GM10266 (cell line): ENCODE results near the gene FGFR2.

Experiments used
- DNase-seq: peaks from one replicate; pipeline ENCODE4 v3.0.0; 2012; ENCODE audit errors: extremely low spot score
- TF ChIP-seq, protein P1 (sequence below): IDR thresholded peaks from 2 replicates; pipeline ENCODE4 v1.5.1; 2012; ENCODE audit warnings: mild to moderate bottlenecking, low read depth; ENCODE audit not compliant: control insufficient read depth, insufficient read depth; ENCODE audit errors: missing control alignments

FGFR2 gene

DNA sequence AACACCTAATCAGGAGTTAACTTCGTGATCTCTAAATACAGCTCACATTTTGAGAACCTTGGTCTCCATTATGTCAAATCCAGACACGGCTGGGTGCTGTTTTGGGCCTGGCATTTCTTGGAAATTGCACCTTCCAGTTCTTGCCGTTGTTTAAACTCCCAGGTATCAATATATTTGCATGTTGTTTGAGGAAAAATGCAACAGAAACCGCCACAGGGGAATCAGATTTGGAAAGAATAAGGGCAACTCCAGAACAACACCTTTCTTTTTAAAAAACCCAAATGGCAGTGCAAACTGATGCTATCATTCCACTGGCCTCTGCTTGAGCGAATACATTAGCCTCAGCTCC lies 162.0 kb downstream of the FGFR2 start:
- TF ChIP-seq, protein P1, sequence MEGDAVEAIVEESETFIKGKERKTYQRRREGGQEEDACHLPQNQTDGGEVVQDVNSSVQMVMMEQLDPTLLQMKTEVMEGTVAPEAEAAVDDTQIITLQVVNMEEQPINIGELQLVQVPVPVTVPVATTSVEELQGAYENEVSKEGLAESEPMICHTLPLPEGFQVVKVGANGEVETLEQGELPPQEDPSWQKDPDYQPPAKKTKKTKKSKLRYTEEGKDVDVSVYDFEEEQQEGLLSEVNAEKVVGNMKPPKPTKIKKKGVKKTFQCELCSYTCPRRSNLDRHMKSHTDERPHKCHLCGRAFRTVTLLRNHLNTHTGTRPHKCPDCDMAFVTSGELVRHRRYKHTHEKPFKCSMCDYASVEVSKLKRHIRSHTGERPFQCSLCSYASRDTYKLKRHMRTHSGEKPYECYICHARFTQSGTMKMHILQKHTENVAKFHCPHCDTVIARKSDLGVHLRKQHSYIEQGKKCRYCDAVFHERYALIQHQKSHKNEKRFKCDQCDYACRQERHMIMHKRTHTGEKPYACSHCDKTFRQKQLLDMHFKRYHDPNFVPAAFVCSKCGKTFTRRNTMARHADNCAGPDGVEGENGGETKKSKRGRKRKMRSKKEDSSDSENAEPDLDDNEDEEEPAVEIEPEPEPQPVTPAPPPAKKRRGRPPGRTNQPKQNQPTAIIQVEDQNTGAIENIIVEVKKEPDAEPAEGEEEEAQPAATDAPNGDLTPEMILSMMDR: no peak
- DNase-seq: no peak

DNA sequence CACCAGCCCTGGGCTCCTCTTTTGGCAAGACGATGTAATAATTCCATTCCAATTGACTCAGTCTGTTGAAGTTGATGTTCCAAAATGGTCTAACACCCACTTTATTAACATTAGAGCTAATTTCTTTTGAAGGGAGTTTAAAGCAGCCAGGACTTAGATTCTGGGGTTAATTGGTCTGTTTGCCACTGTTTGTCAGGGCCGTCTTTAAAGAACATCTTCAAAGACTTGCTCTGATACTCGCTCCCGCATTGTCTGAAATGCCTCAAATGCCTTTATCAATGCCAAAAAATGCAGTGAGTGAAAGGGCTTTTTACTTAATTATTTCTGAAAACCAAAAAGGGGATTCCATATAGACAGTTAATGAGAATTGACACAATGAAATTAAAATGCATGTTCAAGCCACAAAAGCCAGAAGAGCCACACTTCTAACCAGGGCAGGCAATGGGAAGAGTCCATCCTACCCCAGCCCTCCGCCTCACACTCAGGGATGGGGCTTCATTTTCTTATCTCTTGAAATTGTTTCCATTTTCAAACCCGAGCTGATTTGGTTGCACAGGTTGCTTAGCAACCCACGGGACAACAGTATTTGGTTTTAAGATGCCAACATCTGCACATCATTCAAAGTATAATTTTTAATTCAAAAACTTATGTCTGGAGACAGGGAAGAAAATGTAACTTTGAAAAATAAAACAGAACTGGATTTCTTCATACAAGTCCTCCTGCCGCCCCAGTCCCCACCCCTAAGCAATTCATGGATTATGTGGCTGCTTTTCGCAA lies 163.0 kb downstream of the FGFR2 start:
- TF ChIP-seq, protein P1: no peak
- no peak for DNase-seq

DNA sequence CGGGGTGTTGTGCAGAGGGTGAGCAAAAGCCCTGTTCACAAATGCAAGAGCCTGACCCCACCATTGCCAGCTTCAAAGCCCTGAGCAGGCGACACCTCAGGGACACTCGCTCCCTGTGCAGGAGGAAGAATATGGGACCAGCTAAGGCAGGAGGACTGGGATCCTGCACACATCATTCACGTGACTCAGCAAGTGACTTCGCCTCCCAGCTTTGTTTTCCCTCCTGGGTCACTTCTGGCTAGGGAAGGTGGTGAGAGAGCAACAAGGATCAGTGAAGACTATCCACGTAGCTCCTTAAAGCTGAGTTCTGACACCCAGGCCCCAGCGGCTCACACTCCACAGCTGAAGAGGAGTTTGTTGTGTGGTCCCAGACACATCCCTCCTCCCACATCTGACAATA lies 164.3 kb downstream of the FGFR2 start:
- TF ChIP-seq, protein P1: no peak
- DNase-seq: no peak

DNA sequence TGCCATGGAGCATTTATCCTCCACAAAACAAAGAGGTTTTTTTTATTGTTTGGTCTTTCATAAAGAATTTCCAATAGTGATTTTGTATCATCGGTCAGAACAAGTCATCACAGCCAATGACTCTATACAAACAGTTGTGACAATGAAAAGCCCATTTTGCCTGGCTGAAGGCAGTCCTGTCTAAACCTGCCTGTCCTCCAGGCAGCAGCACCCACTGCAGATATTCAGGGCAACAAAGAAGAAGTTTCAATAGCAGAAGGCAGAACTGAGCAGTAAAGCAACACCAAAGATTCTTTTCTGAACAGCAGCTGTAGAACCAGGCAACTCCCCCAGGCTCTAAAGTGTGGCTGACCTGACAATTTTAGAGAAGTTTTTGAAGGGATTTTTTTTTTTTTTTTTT lies 169.4 kb downstream of the FGFR2 start:
- TF ChIP-seq, protein P1: no peak
- DNase-seq: no peak
